DOHH2 (cell line): Measurements from ENCODE around the gene OR10A4.

Experiments
- CTCF ChIP-seq: fragments of 200-600 bp; sonication (generic); IDR thresholded peaks from one replicate; pipeline ENCODE4 v1.5.1; 2014; ENCODE audit warnings: antibody characterized with exemption, mild to moderate bottlenecking, low read depth, low read length; ENCODE audit not compliant: poor library complexity, severe bottlenecking
- EZH2phosphoT487 ChIP-seq: fragments of 200-600 bp; sonication (generic); IDR thresholded peaks from 2 replicates; pipeline ENCODE4 v1.6.1; 2017; ENCODE audit warnings: borderline replicate concordance, mild to moderate bottlenecking, antibody characterized with exemption, low read length, moderate library complexity, mixed read lengths

- TF ChIP-seq CTCF (no peak), EZH2phosphoT487 (no peak)
Observed at GRCh38 chr11:6894097-6894496, 17.7 kb downstream of the OR10A4 start.
